NCI-H128 (cell line): ENCODE data around the gene IDI1.
"Not testable (repeated sequence)": the region's sequence is repeated elsewhere in the genome, so short reads cannot be mapped to it uniquely, and the experiment has no call there.

Experiments
- DNase-seq: peaks from one replicate; lab custom pipeline; 2025; ENCODE audit not compliant: unreplicated experiment; lab: John Stamatoyannopoulos, UW

IDI1 gene

DNA sequence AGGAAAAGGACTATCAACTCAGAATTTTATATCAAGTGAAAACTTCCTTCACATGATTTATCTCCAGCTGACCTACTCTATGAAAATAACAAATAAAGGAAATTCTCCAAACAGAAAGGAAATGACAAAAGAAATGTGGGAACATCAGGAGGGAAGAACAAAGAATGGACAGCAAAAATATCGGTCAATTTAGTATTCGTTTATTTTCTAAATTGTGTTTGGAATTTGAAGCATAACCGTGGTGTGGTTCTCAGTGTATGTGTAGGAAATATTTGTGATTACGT is 16.0 kb upstream of the IDI1 start:
- no peak for DNase-seq

DNA sequence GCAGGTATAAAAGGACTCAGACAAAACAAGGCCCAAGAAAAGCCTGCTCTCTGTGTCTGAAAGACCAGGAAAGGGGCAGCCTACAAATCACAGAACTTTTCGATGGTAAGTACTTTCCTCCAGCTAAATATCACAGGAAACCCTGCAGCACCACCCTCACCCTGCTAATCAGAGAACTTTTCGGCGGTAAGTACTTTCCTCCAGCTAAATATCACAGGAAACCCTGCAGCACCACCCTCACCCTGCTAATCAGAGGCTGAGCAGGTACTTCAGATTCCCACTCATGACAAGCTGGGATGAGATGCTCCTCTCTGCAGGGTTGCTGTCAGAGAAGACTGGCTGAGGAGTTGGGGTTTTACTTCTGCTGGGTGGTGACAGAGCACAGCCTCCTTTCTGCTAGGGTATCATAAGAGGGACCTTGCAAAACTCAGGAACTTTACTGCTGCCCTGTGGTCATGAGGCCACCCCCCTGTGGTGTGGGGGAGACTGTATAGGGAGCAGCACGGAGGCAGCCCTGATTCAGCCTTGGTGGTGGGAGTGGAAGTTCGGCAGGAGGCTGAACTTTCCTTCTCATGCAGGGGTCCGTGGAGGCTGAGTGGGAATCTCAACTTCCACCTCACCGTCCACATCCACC is 14.4 kb upstream of the IDI1 start:
- no peak for DNase-seq

DNA sequence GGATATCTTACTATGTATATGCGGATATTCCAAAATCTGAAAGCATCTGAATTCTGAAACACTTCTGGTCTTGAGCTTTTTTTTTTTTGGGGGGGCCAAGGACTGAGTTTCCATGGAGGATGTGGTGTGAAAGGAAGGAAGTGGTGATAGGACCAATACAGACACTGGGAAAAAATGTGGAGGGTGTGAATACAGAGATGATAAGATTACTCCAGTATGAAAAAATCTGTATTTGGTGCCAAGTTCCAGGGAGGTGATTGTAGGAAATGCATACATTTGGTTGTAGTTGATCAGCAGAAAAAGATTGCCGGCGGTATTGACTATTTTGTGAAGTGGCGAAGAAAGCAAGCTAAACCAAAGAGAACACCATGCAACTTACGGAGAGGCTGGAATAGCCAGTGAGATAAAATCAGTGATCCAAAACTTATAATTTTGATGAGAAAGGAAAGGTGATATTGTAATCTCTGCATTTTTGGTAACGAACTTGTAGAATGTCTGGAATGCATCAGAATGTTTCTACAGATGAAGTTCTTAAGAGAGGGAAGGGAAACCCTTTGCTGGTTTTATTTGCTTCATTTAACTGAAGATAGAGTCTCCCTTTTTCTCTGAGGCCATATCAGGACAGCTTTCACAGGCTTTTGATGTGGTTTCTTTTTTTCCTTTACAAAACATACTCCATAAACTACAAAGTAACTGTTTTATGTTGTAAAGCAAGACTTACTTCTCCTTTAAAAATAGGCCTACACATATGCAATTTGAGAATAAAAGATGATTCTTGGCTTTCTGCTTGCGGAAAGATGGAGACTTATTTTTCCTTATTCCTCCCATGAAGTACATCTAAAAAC is 13.2 kb upstream of the IDI1 start:
- no peak for DNase-seq

- DNase-seq: no peak
These were observed 11.0 kb upstream of the IDI1 start for GRCh38 chr10:1059902-1060301.

DNA sequence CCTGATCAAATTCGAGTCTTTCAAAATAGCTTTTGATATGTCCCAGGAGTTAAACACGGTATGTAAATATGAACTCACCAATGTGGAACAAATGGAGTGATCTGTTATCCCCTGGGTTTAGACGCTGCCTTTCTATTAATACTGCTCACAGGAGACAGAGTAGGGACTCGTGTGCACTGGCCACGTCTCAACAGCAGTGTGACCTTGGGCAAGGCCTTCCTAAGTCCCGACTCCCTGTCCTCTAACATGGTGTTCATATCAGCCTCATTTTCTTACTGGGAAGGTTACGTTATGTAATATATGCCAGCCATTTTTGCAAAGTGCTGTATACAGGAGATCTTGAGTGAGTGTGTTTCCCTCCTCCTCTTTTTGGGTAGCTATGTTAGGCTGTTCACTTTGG is 9.1 kb upstream of the IDI1 start:
- no peak for DNase-seq

DNA sequence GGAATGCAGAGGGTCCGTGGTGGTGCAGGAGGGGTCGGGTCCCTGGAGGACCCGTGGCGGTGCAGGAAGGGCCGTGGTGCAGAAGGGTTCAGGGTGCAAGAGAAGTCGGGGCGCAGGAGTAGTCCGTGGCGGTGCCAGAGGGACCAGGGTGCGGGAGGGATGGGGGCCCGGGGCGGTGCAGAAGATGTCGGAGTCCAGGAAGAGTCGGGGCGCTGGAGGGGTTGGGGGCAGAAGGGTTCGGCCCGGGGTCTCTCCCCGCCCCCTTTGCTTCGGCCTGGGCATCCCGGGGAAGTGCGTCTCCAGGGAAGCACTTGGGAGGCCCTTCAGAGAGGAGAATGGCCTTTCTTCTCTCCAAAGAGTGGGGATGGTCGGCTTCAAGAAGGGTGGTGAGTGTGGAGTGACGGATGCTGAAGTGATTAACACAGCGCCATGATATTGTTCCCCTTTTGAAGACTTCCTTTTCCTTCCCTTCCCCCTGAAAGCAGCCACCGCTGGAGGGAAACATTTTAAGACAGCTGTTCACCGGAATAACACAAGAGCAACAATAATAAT is 8.3 kb upstream of the IDI1 start:
- DNase-seq: no peak

DNA sequence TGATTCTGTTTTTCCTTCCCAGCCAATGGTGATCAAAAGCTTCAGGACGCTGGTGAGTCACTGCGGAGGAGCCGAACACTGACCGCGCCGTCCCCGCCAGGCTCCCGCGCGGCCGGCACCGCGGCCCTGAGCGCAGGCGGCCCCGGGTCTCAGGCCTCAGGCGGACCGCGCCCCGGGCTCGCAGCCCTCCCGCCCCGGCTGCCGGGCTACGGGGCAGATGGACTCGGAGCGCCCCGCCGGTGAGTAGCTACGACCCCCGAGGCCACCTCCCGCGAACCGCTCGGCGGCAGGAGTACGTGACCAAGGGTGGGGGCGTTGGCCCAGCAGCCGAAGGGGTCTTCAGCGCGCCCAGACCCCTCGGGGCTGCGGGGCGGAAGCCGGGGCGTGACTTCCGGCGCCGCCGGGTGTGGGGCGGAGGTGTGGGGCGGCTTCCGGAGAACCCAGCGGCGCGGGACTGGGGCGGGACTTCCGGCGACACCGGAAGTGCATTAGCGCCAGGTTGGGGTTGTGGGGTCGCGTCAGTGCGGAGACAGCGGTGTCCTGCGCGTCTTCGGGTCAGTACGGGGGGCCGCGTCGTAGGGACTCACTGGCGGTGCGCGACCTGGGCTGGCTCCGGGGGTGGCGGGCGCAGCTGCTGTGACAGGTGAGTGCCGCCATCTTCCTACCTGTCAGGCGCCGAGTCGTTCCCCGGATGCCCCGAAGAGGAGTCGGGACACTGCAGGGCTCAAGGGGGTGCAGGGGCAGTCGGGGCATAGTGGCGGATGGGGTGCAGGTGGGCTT is 7.6 kb upstream of the IDI1 start, which contains the start of gene WDR37:
WDR37 (plus strand) TSS at position 60 of the 780 bp plus-strand sequence. CDS start 15,771 bp downstream, outside the sequence.
- DNase-seq: peak; percentile 23

DNA sequence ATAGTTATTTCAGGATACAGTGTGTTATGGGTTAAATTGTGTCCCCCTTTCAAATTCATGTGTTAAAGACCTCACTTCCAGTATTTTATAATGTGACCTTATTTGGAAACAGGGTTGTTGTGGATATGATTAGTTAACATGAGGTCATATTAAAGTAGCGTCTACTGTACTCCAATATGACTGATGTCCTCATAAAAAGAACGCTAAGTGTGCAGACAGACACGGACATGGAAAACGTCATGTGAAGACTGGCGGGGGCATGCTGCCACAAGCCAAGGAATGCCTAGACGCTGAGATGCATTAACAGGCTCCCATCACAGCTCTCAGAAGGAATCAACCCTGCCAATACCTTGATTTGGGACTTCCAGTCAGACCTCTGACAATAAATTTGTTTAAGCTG is 5.8 kb upstream of the IDI1 start:
- no peak for DNase-seq

GRCh38 chr10:1050554-1050953 is 1.6 kb upstream of the IDI1 start:
- no peak for DNase-seq

DNA sequence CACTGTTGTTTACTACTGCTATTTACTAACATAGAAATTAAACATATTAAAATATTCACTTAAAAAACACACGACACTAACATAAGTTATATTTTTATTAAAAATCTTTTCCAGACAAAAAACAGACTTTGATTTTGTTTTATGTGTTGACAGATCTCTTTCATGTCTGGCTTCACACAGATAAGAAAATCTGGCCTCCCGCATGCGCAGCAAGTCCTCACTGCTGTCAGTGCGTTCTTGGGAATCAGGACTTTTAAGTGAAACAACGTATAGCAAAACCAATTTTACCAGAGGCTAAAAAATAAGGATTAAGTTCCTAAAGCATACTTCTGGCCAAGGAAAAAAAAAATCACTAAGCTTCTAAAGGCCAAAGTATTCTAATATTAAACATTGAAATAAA is 1.2 kb upstream of the IDI1 start:
- no peak for DNase-seq

GRCh38 chr10:1049425-1049958 is 573 bp upstream of the IDI1 start:
- DNase-seq: no peak

DNA sequence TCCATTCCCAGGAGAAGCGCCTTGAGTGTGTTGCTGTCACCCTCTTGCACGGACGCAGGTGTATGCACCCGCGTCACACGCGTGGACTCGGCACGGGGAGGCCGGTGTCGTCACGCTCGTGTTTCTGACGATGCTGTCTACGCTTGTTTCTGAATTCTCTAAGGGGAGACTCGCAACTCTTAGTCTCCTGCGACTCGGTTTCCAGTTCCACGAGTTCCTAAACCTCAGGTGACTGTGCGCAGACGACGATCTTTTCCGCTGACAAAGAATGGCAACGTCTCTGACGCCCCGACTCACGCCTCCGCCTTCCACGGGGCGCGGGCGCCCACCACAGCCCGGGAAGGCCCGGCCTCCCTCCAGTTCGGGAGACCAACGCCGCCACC is 579 bp downstream of the IDI1 start:
- no peak for DNase-seq

GRCh38 chr10:1047937-1048336 is 982 bp downstream of the IDI1 start:
- DNase-seq: no peak

GRCh38 chr10:1045415-1045814 is 3.5 kb downstream of the IDI1 start:
- DNase-seq: no peak

DNA sequence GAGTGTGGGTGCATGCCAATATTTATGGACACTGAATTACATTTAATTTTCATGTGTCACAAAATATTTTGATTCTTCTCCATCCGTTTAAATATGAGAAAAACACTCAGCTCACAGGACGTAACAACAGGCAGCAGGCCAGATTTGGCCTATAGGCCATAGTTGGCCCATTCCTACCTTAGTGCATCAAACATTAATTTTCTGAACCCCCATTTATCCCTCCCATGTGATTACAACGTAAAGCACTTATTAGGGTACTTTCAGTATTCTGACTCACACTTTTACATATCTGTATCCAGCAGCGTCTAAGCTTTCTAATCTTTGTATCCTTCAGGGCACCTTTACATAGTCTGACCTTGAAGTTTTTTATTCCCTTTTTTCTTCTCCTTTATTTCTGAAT is 4.0 kb downstream of the IDI1 start:
- DNase-seq: no peak

GRCh38 chr10:1044146-1044545 is 4.8 kb downstream of the IDI1 start:
- no peak for DNase-seq

- no peak for DNase-seq
These were observed 5.4 kb downstream of the IDI1 start for GRCh38 chr10:1043532-1043995.

DNA sequence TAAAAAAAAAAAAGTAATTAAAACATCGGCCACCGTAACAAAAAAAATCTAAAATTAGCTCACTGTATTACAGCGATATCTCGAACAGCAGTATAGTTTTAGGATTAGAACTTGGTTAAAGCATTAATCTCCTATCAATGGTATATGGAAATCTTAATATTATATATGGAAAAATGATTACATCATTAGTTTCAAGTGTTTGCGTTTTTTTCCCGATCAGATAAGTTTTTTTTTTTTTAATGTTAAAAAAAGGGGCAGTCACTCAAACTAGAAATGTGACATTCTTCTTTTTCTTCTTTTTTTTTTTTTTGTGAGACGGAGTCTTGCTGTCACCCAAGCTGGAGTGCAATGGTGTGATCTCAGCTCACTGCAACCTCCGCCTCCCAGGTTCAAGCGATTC is 7.4 kb downstream of the IDI1 start:
- DNase-seq: no peak

GRCh38 chr10:1040133-1040532 is 8.8 kb downstream of the IDI1 start:
- DNase-seq: no peak

DNA sequence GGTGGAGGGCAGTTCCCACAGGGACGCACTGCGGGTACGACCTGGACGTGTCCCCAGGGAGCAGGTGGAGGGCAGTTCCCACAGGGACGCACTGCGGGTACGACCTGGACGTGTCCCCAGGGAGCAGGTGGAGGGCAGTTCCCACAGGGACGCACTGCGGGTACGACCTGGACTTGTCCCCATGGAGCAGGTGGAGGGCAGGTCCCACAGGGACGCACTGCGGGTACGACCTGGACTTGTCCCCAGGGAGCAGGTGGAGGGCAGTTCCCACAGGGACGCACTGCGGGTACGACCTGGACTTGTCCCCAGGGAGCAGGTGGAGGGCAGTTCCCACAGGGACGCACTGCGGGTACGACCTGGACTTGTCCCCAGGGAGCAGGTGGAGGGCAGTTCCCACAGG is 10.2 kb downstream of the IDI1 start:
- not testable (repeated sequence) for DNase-seq

- no peak for DNase-seq
These were observed 11.8 kb downstream of the IDI1 start for GRCh38 chr10:1037098-1037497.
